ENCODE measurements around the gene KRTAP10-6.

DNA sequence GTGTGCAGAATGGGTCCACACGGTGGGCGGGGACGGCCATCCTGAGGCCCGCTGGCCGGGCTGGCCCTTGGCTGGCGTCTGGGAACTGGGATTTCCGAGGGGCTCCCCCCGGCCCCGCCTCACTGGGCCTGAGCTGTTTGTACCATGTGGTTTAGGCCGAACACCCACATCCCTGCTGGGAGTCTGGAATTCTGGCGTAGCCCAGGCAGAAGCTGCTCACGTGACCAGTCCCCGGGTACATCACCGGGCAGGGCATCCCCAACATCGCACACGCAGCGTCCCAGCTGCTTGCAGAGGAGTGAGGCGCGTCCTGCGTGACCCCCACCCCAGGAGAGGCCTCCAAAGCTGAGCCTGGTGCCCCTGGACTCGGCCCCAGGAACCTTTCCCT lies 10.2 kb upstream of the KRTAP10-6 start:
- TF ChIP-seq EZH2phosphoT487 (IDR thresholded peaks at IDR 0.05; ENCODE audit: insufficient read depth, low read depth) (no peak), EZH2 (IDR thresholded peaks at IDR 0.05; ENCODE audit: insufficient read depth, poor library complexity, severe bottlenecking) (no peak)
